ENCODE results near the gene TSPAN10.

DNA sequence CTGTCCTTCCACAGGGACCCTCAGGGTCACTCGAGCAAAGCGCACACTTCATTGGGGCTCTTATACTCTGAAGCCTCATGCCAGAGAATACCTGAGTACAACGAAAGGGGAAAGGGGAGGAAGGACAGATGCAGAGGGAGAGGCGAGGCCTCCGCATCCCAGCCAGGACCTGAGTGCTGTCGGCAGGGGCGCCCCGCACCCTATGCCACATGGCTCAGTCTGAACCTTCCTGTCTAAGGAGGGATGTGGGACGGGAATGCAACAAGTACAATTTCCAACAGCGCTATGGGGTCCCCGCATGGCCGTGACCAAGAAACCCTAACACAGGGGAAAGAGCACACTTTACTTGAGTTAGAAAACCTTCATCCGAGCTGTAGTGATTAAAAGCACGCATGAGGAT lies 45.0 kb upstream of the TSPAN10 start:
- TF ChIP-seq, protein P1, sequence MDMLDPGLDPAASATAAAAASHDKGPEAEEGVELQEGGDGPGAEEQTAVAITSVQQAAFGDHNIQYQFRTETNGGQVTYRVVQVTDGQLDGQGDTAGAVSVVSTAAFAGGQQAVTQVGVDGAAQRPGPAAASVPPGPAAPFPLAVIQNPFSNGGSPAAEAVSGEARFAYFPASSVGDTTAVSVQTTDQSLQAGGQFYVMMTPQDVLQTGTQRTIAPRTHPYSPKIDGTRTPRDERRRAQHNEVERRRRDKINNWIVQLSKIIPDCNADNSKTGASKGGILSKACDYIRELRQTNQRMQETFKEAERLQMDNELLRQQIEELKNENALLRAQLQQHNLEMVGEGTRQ (IDR thresholded peaks at IDR 0.05; ENCODE audit: low read length), result no peak
- no peak for TF ChIP-seq CREB1 (IDR thresholded peaks at IDR 0.05)
- no peak for TF ChIP-seq POLR2A (IDR thresholded peaks at IDR 0.05; ENCODE audit: control extremely low read depth in 1 of 2, low read depth in 2 of 2, low read length in 2 of 2)
- TF ChIP-seq, protein P2, sequence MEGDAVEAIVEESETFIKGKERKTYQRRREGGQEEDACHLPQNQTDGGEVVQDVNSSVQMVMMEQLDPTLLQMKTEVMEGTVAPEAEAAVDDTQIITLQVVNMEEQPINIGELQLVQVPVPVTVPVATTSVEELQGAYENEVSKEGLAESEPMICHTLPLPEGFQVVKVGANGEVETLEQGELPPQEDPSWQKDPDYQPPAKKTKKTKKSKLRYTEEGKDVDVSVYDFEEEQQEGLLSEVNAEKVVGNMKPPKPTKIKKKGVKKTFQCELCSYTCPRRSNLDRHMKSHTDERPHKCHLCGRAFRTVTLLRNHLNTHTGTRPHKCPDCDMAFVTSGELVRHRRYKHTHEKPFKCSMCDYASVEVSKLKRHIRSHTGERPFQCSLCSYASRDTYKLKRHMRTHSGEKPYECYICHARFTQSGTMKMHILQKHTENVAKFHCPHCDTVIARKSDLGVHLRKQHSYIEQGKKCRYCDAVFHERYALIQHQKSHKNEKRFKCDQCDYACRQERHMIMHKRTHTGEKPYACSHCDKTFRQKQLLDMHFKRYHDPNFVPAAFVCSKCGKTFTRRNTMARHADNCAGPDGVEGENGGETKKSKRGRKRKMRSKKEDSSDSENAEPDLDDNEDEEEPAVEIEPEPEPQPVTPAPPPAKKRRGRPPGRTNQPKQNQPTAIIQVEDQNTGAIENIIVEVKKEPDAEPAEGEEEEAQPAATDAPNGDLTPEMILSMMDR (IDR thresholded peaks at IDR 0.05; ENCODE audit: control extremely low read depth in 1 of 3, insufficient read depth in 1 of 3, low read depth in 1 of 3, low read length in 3 of 3), result no peak
- no peak for TF ChIP-seq RXRA (IDR thresholded peaks at IDR 0.05; ENCODE audit: insufficient read depth, low read depth, low read length)

All from H1 (cell line).